HAP-1 (cell line): Measurements from ENCODE around the gene IQGAP2.
"Not testable (repeated sequence)": the region's sequence is repeated elsewhere in the genome, so short reads cannot be mapped to it uniquely, and the experiment has no call there.

Experiments used
- DNase-seq, 2 experiments: peaks; one replicate each; pipeline ENCODE4 v3.0.0-alpha.2; 2016 to 2020; ENCODE audit warnings: low spot score in 2 of 2
- H3K27me3 ChIP-seq: fragments of 250-450 bp; sonication (Bioruptor Pico); 2 replicates; pipeline ENCODE4 v1.5.1; 2020; ENCODE audit warnings: low read depth, mild to moderate bottlenecking, moderate library complexity
- H3K36me3 ChIP-seq: fragments of 250-450 bp; sonication (Bioruptor Pico); replicated peaks from 2 replicates; pipeline ENCODE4 v1.5.1; 2020; ENCODE audit warnings: mild to moderate bottlenecking
- H3K4me1 ChIP-seq: fragments of 250-450 bp; sonication (Bioruptor Pico); 2 replicates; pipeline ENCODE4 v1.5.1; 2020; ENCODE audit warnings: mild to moderate bottlenecking
- H3K4me3 ChIP-seq: fragments of 250-450 bp; sonication (Bioruptor Pico); 2 replicates; pipeline ENCODE4 v1.5.1; 2020; ENCODE audit warnings: mild to moderate bottlenecking, moderate library complexity
- H3K9me3 ChIP-seq: fragments of 250-450 bp; sonication (Bioruptor Pico); 2 replicates; pipeline ENCODE4 v1.5.1; 2020; ENCODE audit warnings: mild to moderate bottlenecking, moderate library complexity
- in situ Hi-C: fragments of 300-500 bp; cut with MboI; formaldehyde crosslinking; loops from 3 replicates; pipeline ENCODE4 v1.14.3; 2020; ENCODE audit warnings: low sequenced_read_pairs, inconsistent platforms, mixed read lengths

Gene IQGAP2, protein sequence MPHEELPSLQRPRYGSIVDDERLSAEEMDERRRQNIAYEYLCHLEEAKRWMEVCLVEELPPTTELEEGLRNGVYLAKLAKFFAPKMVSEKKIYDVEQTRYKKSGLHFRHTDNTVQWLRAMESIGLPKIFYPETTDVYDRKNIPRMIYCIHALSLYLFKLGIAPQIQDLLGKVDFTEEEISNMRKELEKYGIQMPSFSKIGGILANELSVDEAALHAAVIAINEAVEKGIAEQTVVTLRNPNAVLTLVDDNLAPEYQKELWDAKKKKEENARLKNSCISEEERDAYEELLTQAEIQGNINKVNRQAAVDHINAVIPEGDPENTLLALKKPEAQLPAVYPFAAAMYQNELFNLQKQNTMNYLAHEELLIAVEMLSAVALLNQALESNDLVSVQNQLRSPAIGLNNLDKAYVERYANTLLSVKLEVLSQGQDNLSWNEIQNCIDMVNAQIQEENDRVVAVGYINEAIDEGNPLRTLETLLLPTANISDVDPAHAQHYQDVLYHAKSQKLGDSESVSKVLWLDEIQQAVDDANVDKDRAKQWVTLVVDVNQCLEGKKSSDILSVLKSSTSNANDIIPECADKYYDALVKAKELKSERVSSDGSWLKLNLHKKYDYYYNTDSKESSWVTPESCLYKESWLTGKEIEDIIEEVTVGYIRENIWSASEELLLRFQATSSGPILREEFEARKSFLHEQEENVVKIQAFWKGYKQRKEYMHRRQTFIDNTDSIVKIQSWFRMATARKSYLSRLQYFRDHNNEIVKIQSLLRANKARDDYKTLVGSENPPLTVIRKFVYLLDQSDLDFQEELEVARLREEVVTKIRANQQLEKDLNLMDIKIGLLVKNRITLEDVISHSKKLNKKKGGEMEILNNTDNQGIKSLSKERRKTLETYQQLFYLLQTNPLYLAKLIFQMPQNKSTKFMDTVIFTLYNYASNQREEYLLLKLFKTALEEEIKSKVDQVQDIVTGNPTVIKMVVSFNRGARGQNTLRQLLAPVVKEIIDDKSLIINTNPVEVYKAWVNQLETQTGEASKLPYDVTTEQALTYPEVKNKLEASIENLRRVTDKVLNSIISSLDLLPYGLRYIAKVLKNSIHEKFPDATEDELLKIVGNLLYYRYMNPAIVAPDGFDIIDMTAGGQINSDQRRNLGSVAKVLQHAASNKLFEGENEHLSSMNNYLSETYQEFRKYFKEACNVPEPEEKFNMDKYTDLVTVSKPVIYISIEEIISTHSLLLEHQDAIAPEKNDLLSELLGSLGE (N-terminal part only)

DNA sequence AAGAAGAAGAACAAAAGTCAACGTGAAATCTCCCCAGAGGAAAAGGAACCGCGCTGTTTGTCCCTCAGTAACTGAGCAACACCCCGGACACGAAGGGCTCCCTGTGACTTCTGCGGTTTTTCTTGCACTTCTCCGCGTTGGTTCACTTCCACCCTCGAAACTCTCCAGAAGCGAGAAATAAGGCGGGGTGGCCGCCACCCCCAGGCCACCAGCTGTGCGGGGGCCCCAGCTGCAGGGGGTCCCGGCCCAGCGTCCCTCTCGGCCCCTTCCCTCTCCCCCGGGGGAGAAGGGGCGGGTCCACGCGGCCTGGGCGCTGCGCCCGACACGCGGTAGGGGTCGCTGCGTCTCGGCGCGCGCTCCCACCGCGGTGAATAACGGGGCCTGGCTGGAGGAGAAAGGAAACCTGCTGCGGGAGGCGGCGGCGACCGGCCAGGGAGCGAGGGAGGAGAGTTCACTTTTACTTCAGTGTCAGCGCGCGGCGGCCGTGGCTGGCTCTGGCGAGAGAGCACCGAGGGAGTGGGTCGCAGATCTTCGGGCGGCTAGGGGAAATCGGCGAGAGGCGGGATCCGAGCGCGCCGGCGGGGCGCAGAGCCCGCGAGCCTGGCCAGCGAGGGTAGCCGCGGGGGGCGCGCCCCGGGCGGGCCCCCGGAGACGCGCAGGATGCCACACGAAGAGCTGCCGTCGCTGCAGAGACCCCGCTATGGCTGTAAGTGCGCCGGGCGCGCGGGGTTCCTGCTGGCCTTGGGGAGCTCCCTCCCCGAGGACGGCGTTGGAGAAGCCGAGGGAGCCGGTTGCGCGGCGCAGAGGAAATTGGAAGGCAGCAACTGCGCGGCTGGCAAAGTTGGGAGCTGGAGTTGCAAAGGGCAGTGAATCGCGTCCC lies at the start of gene IQGAP2:
Gene IQGAP2 (plus strand): TSS at position 400 of the 880 bp plus-strand sequence. CDS start 261 bp downstream, at position 661.
- Histone ChIP-seq H3K4me3 (peak within 1 kb of the TSS; percentile 61), H3K4me1 (peaks cover 5% of the 10 kb centered on the region), H3K36me3 (no peaks in the 10 kb centered on the region), H3K27me3 (0 out of 2 replicates have a peak, but pooled peaks cover 3% of the 10 kb centered on the region), H3K9me3 (no peaks in the 10 kb centered on the region)
- DNase-seq: peak; percentile 78 to 86
- in situ Hi-C loops: loop anchor here (10.0 kb wide), 1 partner anchor 142 kb away; no protein-coding TSS in a partner anchor

DNA sequence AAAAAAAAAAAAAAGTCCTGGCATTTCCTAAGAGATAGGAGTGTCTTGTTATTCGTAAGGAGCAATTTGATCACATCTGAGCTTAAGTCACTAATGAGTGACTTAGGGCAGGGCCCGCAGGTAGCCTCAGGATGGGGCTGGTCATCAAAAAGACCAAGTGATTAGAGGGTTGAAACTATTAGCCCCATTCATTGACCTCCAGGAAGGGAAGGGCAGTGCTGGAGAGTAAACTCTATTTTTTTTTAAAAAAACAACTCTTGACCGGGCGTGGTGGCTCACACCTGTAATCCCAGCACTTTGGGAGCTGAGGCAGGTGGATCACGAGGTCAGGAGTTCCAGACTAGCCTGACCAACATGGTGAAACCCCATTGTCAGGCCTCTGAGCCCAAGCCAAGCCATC lies 46.2 kb upstream of the IQGAP2 start:
- Histone ChIP-seq H3K27me3 (no peaks in the 10 kb centered on the region), H3K36me3 (no peaks in the 10 kb centered on the region), H3K4me1 (no peaks in the 10 kb centered on the region), H3K9me3 (no peaks in the 10 kb centered on the region), H3K4me3 (no peak overlapping the region)
- in situ Hi-C loops: no loop called here
- DNase-seq: no peak

DNA sequence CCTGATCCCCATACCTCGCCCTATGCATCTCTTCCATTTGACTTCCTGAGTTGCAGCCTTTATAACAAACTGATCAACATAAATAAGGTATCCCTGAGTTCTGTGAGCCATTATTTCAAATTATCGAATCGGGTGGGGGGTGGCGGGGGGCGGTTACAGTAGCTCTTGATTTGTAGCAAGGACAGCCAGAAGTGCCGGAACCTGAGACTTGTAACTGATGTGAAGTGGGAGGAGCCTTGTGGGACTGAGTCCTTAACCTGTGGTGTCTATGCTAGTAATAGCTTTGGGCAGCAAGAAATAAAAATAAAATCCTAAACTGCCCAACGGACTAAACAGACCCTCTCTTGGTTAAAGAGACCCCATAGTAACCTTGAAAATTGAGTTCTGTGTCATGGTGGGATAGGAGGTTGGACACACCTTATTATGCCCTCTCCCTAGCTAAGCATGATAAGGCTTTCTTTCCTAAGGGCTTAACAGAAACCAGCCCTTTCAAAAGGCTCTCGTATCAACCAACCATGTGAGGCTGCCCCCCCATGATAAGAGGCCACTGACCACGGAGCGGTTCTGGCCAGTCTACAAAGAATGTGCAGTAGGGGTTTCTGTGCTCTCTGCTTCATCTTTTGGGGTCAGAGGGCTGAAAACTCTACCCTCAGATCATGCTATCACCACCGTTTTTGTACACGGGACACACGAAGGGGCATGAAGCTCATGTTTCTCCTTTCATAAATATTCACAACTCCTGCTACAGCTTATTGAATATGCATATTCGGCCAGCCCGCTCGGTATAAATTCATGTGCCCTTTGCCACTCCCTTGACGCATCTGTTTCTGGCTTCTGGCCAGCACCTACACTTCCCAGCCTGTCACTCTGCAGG lies 39.5 kb upstream of the IQGAP2 start:
- in situ Hi-C loops: no loop called here
- no peaks in the 10 kb centered on the region for H3K36me3 ChIP-seq
- H3K27me3 ChIP-seq: no peaks in the 10 kb centered on the region
- no peaks in the 10 kb centered on the region for H3K9me3 ChIP-seq
- peak; percentile 54 to 81 for DNase-seq
- H3K4me3 ChIP-seq: no peak overlapping the region
- peaks cover 8% of the 10 kb centered on the region for H3K4me1 ChIP-seq

DNA sequence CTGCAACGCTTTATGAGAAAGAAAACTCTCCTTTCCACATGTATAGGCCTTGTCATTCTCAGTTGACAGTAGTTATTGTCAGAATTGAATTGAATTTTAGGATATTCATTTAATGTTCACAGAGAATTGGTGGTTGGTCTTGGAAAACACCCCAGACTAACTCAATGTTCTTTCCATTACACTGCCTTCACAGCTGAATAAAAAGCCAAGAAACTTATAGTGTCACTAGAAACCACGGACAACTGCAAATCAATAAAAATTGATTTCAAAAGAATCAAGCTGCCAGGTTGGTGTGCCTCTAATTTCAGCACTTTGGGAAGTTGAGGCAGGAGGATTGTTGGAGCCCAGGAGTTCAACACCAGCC lies 38.9 kb upstream of the IQGAP2 start:
- H3K36me3 ChIP-seq: no peaks in the 10 kb centered on the region
- H3K27me3 ChIP-seq: no peaks in the 10 kb centered on the region
- in situ Hi-C loops: no loop called here
- no peak overlapping the region for H3K4me3 ChIP-seq
- H3K9me3 ChIP-seq: no peaks in the 10 kb centered on the region
- peaks cover 8% of the 10 kb centered on the region for H3K4me1 ChIP-seq
- DNase-seq: no peak

DNA sequence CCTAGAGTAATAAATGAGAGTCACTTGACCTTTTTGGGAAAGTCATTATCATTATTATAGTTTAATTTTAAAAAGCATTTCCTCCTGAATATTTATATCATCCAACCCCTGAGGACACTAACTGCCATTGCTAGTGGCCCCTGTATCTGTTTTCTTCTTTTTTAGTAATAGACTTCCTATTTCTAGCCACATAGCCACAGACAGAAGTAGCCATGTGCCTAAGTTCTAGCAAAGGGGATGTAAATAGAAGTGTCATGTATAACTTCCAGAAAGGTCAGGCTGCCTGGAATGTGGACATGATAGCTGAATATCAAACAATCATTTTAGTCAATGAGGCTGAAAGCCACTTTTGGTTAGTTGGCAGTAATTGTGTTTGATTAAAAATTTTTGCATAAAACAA lies 37.5 kb upstream of the IQGAP2 start:
- Histone ChIP-seq H3K9me3 (no peaks in the 10 kb centered on the region), H3K4me3 (no peak overlapping the region), H3K27me3 (no peaks in the 10 kb centered on the region), H3K36me3 (no peaks in the 10 kb centered on the region), H3K4me1 (peaks cover 8% of the 10 kb centered on the region)
- no peak for DNase-seq
- in situ Hi-C loops: no loop called here

DNA sequence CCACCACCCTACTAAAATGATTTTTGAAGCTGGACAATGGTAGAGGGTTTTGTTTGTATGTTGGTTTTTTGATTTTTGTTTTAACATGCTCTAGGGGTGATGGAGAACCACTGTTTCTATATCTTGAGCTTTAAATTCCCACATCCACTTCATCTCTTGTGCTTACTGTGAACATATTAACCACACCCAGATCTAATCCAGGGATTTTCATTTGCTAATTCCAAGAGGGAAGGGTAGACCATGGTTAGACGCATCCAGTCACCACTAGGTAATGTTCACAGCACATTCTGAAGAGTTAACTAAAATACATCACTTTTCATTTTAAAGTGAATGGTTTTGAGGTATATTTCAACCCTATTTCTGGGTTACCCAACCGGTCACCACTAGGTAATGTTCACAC lies 36.5 kb upstream of the IQGAP2 start:
- H3K4me1 ChIP-seq: peaks cover 8% of the 10 kb centered on the region
- H3K9me3 ChIP-seq: no peaks in the 10 kb centered on the region
- H3K27me3 ChIP-seq: no peaks in the 10 kb centered on the region
- in situ Hi-C loops: no loop called here
- H3K36me3 ChIP-seq: no peaks in the 10 kb centered on the region
- H3K4me3 ChIP-seq: no peak overlapping the region
- no peak for DNase-seq

DNA sequence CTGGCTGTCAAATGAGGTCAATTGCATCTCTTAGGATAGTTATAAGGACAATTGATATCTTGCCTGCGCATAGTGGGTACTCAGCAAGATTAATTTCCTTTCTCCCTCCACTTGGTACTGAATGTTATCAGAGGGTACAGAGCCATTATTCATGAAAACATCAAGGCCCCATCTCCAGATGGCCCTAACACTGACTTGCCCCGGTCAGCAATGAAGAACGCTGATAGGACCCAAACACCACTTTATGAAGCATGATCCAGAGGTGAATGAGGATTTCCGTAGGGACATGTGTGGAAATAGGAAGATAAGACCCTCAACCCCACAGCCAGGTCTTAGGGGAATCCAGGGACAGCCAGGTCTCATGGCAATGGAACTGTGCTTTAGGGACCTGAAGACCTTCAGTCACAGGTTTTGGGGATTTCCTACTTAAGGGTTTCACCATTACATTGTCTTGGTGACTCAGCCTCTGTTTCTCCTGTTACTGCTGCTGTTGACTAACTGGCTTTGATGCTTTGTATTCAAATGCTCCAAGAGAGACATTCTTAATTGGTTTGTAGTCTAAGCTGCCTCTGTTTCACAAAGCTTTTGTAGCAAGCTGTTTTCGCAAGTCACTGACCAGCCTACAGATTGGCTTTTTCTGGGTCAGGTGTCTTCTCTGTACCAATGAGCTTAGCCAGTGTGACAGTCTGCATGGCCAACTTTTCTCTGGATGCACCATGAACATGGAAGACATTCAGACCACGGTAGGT lies 35.3 kb upstream of the IQGAP2 start:
- Histone ChIP-seq H3K4me1 (peaks cover 8% of the 10 kb centered on the region), H3K27me3 (no peaks in the 10 kb centered on the region), H3K4me3 (no peak overlapping the region), H3K36me3 (no peaks in the 10 kb centered on the region), H3K9me3 (no peaks in the 10 kb centered on the region)
- DNase-seq: no peak
- in situ Hi-C loops: no loop called here

DNA sequence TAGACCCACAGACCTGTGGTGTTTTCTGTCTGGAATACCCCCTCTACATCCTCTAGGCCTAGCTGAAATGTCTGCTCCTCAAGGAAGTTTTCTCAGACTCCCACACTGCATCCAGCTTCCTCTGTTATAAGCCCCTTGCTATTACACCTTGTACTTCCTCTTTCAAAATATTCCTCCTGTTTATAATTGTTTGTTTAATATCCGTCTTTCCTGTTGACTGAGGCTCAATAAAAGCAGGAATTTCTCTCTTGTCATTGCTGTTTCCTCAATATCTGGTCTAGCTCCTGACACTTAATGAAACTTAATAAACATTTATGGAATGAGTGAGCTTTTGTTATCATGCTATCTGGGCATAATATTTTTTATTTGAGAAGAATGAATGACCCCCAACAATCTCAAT lies 34.1 kb upstream of the IQGAP2 start:
- Histone ChIP-seq H3K4me3 (no peak overlapping the region), H3K9me3 (no peaks in the 10 kb centered on the region), H3K36me3 (no peaks in the 10 kb centered on the region), H3K4me1 (peaks cover 4% of the 10 kb centered on the region; the same call in 1 of the 2 replicates), H3K27me3 (no peaks in the 10 kb centered on the region)
- DNase-seq: no peak
- in situ Hi-C loops: no loop called here

DNA sequence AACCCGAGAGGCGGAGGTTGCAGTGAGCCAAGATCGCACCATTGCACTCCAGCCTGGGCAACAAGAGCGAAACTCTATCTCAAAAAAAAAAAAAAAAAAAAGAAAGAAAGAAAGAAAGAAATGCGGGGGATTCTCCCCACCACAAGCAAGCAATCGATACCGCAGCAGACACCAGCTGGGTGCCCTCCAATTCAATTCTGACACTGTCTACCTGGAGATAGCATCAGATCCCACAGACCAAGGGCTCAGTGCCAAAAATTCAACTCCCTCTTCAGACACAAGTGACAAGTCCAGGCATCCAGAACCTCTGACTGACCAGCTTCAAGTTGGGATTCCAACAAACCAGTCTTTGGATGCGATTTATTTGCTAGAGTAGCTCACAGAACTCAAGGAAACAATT lies 33.4 kb upstream of the IQGAP2 start:
- H3K9me3 ChIP-seq, DNase-seq, H3K27me3 ChIP-seq, H3K36me3 ChIP-seq, in situ Hi-C loops, H3K4me1 ChIP-seq, H3K4me3 ChIP-seq: not testable (repeated sequence)

DNA sequence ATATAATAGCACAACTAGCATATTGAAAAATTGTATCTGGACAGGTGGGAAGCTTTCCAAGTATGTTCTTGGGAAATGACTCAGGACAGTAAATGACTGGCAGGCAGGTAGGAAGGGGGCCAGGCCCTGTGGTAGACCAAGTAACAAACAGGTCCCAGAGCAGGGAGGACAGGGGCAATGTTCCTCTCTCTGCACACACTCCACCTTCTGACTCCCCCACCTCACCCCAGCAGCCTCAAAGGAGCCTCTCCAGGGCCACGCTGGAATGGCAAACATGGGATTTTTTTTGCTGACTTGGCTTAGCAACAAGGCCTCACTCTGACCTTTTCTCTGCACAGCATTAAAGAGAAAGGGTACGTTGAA lies 31.1 kb upstream of the IQGAP2 start:
- H3K36me3 ChIP-seq: no peaks in the 10 kb centered on the region
- in situ Hi-C loops: no loop called here
- H3K9me3 ChIP-seq: no peaks in the 10 kb centered on the region
- H3K27me3 ChIP-seq: no peaks in the 10 kb centered on the region
- H3K4me3 ChIP-seq: no peak overlapping the region
- no peak for DNase-seq
- H3K4me1 ChIP-seq: no peaks in the 10 kb centered on the region

DNA sequence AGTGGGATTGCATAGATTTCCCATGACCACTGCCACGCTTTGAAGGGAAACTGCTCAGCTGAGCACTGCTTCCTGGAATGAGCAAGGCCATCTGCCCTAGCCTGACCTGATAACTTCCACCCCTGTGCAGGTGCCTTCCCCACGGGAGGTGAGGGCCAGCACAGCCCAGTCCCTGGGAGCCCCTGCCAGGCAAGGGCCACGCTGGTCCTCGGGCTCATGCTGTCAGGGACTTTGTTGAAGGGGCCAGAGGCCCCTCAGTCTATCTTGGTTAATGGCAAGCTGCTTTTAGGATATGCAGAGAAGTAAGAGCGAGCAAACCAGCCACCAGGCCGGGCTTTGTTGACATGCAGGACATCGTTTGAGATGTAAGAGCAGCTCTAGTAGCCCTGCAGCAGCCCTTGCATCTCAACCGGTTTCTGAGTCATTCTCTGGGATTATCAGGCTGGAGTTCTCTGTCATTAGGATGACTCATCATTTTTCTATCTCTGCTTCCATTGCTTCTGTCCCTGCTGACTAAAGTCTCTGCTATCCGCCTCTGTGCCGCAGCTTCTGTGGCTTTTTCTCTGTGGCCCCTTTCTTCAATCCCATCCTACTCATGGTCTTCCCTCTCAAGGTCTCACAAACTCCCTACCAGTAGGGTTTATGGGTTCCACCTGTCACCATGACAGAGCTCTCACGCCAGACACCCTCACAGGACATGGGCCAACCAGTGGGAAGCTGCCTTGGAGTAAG lies 30.6 kb upstream of the IQGAP2 start:
- Histone ChIP-seq H3K9me3 (no peaks in the 10 kb centered on the region), H3K4me3 (no peak overlapping the region), H3K27me3 (no peaks in the 10 kb centered on the region), H3K4me1 (no peaks in the 10 kb centered on the region), H3K36me3 (no peaks in the 10 kb centered on the region)
- DNase-seq: no peak
- in situ Hi-C loops: no loop called here
